ENCODE results near the gene LCP2. TPM values are rescaled to one million over a fixed set of nuclear protein-coding genes. Genes with fewer than 3 reads are reported as not detected.
"Not testable (repeated sequence)": the region's sequence is repeated elsewhere in the genome, so short reads cannot be mapped to it uniquely, and the experiment has no call there.

LCP2 gene
- total RNA-seq, 4 donors from 2014 or later = 1.5 to 8.9 (median 7.7) TPM; not detected in 1

DNA sequence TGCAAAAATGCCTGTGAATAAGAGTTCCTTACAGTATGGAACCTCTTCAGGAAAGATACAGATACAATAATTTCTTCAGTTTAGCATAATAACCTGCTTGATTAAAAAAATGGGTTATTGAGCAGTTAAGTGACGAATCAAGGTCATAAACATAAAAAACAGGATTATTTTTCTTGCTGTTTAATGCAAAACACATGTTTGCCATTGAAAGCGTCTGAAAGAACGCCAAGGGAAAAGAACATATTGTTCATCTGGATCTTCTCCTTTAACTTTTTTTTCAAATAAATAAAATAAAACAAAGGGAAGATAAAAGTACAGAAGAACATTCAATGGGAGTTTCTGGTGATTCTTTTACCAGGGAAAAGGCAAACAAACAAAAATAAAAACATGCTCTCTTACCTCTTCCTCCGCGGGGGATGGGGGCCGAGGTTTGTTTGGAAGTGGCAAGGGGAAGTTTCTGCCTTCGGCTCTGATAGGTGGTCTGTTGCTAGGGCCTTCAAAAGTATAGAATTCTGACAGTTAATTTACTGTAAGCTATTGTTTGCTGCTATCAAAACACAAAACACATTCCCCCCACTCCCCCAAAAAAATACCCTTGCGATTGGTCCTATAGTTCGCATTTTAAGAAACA is 44.7 kb downstream of the LCP2 start:
- no peak for TF ChIP-seq POLR2AphosphoS5 (IDR thresholded peaks at IDR 0.05)
- no peak for TF ChIP-seq EP300 (IDR thresholded peaks at IDR 0.05)
- TF ChIP-seq, protein P1, sequence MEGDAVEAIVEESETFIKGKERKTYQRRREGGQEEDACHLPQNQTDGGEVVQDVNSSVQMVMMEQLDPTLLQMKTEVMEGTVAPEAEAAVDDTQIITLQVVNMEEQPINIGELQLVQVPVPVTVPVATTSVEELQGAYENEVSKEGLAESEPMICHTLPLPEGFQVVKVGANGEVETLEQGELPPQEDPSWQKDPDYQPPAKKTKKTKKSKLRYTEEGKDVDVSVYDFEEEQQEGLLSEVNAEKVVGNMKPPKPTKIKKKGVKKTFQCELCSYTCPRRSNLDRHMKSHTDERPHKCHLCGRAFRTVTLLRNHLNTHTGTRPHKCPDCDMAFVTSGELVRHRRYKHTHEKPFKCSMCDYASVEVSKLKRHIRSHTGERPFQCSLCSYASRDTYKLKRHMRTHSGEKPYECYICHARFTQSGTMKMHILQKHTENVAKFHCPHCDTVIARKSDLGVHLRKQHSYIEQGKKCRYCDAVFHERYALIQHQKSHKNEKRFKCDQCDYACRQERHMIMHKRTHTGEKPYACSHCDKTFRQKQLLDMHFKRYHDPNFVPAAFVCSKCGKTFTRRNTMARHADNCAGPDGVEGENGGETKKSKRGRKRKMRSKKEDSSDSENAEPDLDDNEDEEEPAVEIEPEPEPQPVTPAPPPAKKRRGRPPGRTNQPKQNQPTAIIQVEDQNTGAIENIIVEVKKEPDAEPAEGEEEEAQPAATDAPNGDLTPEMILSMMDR (IDR thresholded peaks at IDR 0.05) = no peak
- no peak for TF ChIP-seq POLR2A (IDR thresholded peaks at IDR 0.05)
- 52% methylated on average over 9 of the region's 9 CpGs for WGBS
- Histone ChIP-seq H3K27ac (peak overlapping the region; percentile 82), H3K36me3 (peaks cover 11% of the 10 kb centered on the region), H3K4me3 (no peak overlapping the region), H3K4me1 (peaks cover 49% of the 10 kb centered on the region), H3K9me3 (no peaks in the 10 kb centered on the region), H3K27me3 (no peaks in the 10 kb centered on the region)
- peak in 1 of 2 donors; percentile 41 for DNase-seq (ENCODE audit: low spot score in 2 of 2)

DNA sequence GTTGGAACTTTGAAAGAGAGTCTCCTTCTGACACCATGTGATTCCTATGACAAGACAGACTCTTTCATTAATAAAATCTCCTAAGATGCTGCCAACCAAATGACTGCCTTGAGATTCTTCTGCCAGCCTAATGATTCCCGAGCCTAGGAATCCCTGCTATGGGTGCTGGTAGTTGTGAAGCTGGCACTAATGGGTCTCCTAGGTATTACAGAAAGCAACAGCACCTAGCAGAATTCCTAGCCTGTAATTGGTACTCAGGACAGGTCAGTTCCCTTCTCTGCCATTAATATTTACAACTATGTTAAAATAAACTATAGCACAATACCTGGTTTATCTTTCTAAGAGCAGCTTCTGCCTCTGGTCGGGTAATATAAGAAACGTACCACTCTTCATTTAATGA is 45.5 kb downstream of the LCP2 start:
- peak overlapping the region; percentile 50 for H3K27ac ChIP-seq
- WGBS = 59% methylated on average over 3 of the region's 3 CpGs

DNA sequence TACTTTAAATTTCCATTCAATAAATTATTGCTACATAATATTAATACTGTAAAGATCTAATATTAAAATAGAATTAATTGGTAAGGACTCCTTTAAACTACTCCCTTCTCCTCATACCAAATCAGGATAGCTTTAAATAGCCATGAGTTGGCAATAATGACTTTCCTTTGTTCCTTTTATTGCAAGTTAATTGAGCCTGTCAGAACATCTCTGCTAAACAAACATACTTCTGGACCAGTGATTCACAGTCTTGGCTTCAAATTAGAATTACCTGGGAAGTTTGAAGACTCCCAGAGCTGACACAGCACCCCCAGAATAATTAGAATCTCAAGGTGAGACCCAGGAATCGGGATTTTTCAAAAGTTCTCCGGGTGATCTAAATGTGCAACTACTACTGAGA is 46.1 kb downstream of the LCP2 start:
- no peaks in the 10 kb centered on the region for H3K27me3 ChIP-seq
- peaks cover 60% of the 10 kb centered on the region for H3K4me1 ChIP-seq
- TF ChIP-seq POLR2AphosphoS5 (IDR thresholded peaks at IDR 0.05) (no peak), EP300 (IDR thresholded peaks at IDR 0.05) (no peak), POLR2A (IDR thresholded peaks at IDR 0.05) (no peak)
- TF ChIP-seq, protein P1 (IDR thresholded peaks at IDR 0.05) = no peak
- H3K4me3 ChIP-seq = no peak overlapping the region
- H3K9me3 ChIP-seq = no peaks in the 10 kb centered on the region
- no peak for DNase-seq (ENCODE audit: low spot score in 2 of 2)
- peak overlapping the region; percentile 50 for H3K27ac ChIP-seq
- 81% methylated on average over 2 of the region's 2 CpGs for WGBS
- no peaks in the 10 kb centered on the region for H3K36me3 ChIP-seq

More for the DNA sequence above, 45.5 kb downstream of the LCP2 start:
- DNase-seq (ENCODE audit: low spot score in 2 of 2) = no peak
- no peaks in the 10 kb centered on the region for H3K27me3 ChIP-seq
- H3K36me3 ChIP-seq = peaks cover 5% of the 10 kb centered on the region
- no peak overlapping the region for H3K4me3 ChIP-seq
- no peaks in the 10 kb centered on the region for H3K9me3 ChIP-seq
- TF ChIP-seq POLR2A (IDR thresholded peaks at IDR 0.05) = no peak
- TF ChIP-seq EP300 (IDR thresholded peaks at IDR 0.05) = no peak
- no peak for TF ChIP-seq POLR2AphosphoS5 (IDR thresholded peaks at IDR 0.05)
- TF ChIP-seq, protein P1 (IDR thresholded peaks at IDR 0.05) = no peak
- peaks cover 56% of the 10 kb centered on the region for H3K4me1 ChIP-seq

DNA sequence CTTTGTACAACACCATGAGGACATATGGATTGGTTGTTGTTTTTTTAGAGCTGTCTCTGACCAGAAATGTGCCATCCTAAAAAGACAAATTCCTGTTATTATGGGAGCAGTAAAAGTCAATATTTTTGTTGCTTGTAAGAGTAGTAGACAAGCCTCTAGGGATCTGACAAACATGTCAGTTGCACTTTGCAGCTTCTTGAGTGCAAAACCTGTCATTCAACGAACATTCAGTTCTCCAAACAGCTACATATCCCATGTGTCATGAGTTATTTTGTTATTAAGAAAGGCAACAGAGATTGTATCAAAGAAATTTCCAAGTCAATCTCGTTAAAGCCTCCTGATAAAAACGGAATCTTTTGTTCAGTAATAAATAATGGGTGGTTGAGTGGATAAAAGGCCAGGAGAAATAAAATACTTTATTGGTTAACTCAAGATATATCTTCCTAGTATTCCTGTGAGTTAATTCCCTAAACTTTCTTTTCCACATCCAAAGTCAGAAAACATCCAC is 46.7 kb downstream of the LCP2 start:
- Histone ChIP-seq H3K4me3 (no peak overlapping the region), H3K9me3 (no peaks in the 10 kb centered on the region), H3K36me3 (no peaks in the 10 kb centered on the region), H3K4me1 (peaks cover 60% of the 10 kb centered on the region), H3K27ac (peak overlapping the region; percentile 56), H3K27me3 (no peaks in the 10 kb centered on the region)
- TF ChIP-seq POLR2AphosphoS5 (IDR thresholded peaks at IDR 0.05) (no peak), POLR2A (IDR thresholded peaks at IDR 0.05) (no peak), EP300 (IDR thresholded peaks at IDR 0.05) (no peak)
- TF ChIP-seq, protein P1 (IDR thresholded peaks at IDR 0.05) = no peak
- no peak for DNase-seq (ENCODE audit: low spot score in 2 of 2)
- WGBS = 43% methylated on average over 3 of the region's 3 CpGs

DNA sequence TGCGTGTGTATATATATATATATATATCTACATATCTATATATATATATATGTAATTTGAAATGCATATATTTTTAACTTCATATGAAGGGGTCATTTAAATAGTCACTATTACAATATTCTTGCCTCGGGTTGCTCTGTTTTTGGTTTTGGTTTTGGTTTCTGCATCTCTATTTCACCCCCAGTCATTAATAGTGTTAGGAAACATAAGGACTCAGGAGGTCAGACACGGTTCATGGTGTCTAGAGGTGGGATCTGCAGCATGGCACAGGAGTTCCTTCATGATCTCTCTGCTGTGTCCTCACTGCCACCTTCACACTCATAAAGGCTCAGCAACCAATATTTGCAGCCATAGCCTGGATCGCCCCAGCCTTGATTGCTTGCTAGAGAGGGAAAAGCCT is 48.2 kb downstream of the LCP2 start:
- Histone ChIP-seq H3K4me3 (no peak overlapping the region), H3K27ac (no peak overlapping the region), H3K9me3 (no peaks in the 10 kb centered on the region), H3K27me3 (no peaks in the 10 kb centered on the region), H3K4me1 (peaks cover 54% of the 10 kb centered on the region), H3K36me3 (no peaks in the 10 kb centered on the region)
- WGBS = 78% methylated on average over 4 of the region's 4 CpGs
- TF ChIP-seq POLR2AphosphoS5 (IDR thresholded peaks at IDR 0.05) (no peak), POLR2A (IDR thresholded peaks at IDR 0.05) (no peak), EP300 (IDR thresholded peaks at IDR 0.05) (no peak)
- TF ChIP-seq, protein P1 (IDR thresholded peaks at IDR 0.05) = no peak
- no peak for DNase-seq (ENCODE audit: low spot score in 2 of 2)

DNA sequence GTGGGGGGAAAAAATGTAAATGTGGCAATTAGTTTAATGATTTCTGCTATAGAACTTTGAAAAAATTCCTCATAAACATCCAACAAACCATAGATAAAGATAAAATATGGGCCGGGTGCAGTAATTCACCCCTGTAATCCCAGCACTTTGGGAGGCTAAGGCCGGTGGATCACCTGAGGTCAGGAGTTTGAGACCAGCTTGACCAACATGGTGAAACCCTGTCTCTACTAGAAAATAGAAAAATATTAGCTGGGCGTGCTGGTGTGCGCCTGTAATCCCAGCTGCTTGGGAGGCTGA is 48.7 kb downstream of the LCP2 start:
- not testable (repeated sequence) for H3K27ac ChIP-seq; H3K36me3 ChIP-seq; H3K9me3 ChIP-seq; H3K4me3 ChIP-seq; DNase-seq (ENCODE audit: low spot score in 2 of 2); H3K27me3 ChIP-seq
- H3K4me1 ChIP-seq = peaks cover 50% of the 10 kb centered on the region
- 94% methylated on average over 4 of the region's 4 CpGs for WGBS
